HL-60 (cell line): ENCODE measurements around the gene CELA3A.
"Not testable (repeated sequence)": the region's sequence is repeated elsewhere in the genome, so short reads cannot be mapped to it uniquely, and the experiment has no call there.

Source experiments
- POLR2AphosphoS5 ChIP-seq: IDR thresholded peaks from 2 replicates; pipeline ENCODE4 v1.6.1; 2012; ENCODE audit warnings: low read depth
- TF ChIP-seq, protein P1 (sequence below): IDR thresholded peaks from one replicate; pipeline ENCODE4 v1.5.1; 2011; ENCODE audit warnings: low read length, control low read depth, inconsistent platforms; ENCODE audit not compliant: insufficient read depth
- TF ChIP-seq, protein P2 (sequence below): IDR thresholded peaks from 2 replicates; pipeline ENCODE4 v1.6.1; 2012; ENCODE audit warnings: low read depth; ENCODE audit not compliant: insufficient replicate concordance

DNA sequence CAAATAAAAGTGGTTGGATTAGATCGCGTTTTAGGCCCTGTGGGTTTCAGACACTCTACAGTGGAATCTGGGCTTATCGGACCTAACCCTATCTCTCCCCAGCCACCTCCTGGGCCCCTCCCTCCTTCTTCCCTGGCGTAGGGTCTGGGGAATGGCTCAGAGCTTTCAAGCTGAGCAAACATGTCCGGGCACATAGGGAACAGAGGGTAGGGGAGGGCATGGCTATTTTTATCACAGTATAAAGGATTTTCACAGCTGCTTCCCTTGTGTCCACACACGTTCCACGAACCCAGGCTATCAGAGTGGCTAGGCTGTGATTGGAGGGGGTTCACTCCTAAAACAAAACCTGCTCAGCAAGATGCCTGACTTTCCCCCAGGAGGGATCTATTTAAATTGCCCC, 1.8 kb upstream of the CELA3A start:
- TF ChIP-seq, protein P1, sequence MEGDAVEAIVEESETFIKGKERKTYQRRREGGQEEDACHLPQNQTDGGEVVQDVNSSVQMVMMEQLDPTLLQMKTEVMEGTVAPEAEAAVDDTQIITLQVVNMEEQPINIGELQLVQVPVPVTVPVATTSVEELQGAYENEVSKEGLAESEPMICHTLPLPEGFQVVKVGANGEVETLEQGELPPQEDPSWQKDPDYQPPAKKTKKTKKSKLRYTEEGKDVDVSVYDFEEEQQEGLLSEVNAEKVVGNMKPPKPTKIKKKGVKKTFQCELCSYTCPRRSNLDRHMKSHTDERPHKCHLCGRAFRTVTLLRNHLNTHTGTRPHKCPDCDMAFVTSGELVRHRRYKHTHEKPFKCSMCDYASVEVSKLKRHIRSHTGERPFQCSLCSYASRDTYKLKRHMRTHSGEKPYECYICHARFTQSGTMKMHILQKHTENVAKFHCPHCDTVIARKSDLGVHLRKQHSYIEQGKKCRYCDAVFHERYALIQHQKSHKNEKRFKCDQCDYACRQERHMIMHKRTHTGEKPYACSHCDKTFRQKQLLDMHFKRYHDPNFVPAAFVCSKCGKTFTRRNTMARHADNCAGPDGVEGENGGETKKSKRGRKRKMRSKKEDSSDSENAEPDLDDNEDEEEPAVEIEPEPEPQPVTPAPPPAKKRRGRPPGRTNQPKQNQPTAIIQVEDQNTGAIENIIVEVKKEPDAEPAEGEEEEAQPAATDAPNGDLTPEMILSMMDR: not testable (repeated sequence)
- TF ChIP-seq, protein P2, sequence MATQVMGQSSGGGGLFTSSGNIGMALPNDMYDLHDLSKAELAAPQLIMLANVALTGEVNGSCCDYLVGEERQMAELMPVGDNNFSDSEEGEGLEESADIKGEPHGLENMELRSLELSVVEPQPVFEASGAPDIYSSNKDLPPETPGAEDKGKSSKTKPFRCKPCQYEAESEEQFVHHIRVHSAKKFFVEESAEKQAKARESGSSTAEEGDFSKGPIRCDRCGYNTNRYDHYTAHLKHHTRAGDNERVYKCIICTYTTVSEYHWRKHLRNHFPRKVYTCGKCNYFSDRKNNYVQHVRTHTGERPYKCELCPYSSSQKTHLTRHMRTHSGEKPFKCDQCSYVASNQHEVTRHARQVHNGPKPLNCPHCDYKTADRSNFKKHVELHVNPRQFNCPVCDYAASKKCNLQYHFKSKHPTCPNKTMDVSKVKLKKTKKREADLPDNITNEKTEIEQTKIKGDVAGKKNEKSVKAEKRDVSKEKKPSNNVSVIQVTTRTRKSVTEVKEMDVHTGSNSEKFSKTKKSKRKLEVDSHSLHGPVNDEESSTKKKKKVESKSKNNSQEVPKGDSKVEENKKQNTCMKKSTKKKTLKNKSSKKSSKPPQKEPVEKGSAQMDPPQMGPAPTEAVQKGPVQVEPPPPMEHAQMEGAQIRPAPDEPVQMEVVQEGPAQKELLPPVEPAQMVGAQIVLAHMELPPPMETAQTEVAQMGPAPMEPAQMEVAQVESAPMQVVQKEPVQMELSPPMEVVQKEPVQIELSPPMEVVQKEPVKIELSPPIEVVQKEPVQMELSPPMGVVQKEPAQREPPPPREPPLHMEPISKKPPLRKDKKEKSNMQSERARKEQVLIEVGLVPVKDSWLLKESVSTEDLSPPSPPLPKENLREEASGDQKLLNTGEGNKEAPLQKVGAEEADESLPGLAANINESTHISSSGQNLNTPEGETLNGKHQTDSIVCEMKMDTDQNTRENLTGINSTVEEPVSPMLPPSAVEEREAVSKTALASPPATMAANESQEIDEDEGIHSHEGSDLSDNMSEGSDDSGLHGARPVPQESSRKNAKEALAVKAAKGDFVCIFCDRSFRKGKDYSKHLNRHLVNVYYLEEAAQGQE: not testable (repeated sequence)
- not testable (repeated sequence) for TF ChIP-seq POLR2AphosphoS5
